Measurements from ENCODE around the gene EIF6. TPM values are rescaled to one million over a fixed set of nuclear protein-coding genes. Genes with fewer than 3 reads are reported as not detected.

EIF6 gene
- total and polyA plus RNA-seq, 9 of the 15 experiments (the other 6 are each of a cell fraction or from before 2014, with no cell fraction given) = 165 to 832 (median 229) TPM

GRCh38 chr20:35285806-35286076 is 1.2 kb upstream of the EIF6 start (continued):
- TF ChIP-seq FOXK1 (CRISPR knock-in tag; IDR thresholded peaks at IDR 0.05; ENCODE audit: borderline replicate concordance) (no peak), PCBP1 (IDR thresholded peaks at IDR 0.05; ENCODE audit: low read depth, low read length, poor library complexity, severe bottlenecking) (no peak), FIP1L1 (IDR thresholded peaks at IDR 0.05; ENCODE audit: low read depth, low read length, poor library complexity, severe bottlenecking) (no peak), ZNF23 (CRISPR knock-in tag; IDR thresholded peaks at IDR 0.05) (no peak), IRF2 (CRISPR knock-in tag; IDR thresholded peaks at IDR 0.05) (no peak), FOXK2 (conservative IDR thresholded peaks at IDR 0.05 in 1 of 2, IDR thresholded peaks at IDR 0.05 in 1 of 2; ENCODE audit: low read depth in 2 of 2) (peak; percentile 48 to 64; a peak in 1 of 4 replicates), CBFB (CRISPR knock-in tag; IDR thresholded peaks at IDR 0.05) (no peak), HNRNPL (IDR thresholded peaks at IDR 0.05; ENCODE audit: low read depth, low read length) (no peak), MXD1 (CRISPR knock-in tag; IDR thresholded peaks at IDR 0.05; ENCODE audit: borderline replicate concordance, poor library complexity, severe bottlenecking) (no peak), SETDB1 (IDR thresholded peaks at IDR 0.05; ENCODE audit: low read length) (no peak), USF2 (CRISPR knock-in tag; IDR thresholded peaks at IDR 0.05) (no peak), ZBED1 (IDR thresholded peaks at IDR 0.05) (no peak), PHB (CRISPR knock-in tag; IDR thresholded peaks at IDR 0.05) (no peak), DACH1 (IDR thresholded peaks at IDR 0.05; ENCODE audit: partially characterized antibody) (no peak), ZNF280A (IDR thresholded peaks at IDR 0.05; ENCODE audit: low read depth, partially characterized antibody) (no peak), ZNF592 (IDR thresholded peaks at IDR 0.05) (no peak), ZMIZ1 (IDR thresholded peaks at IDR 0.05; ENCODE audit: low read depth in 2 of 2, low read length in 2 of 2) (no peak)

Data from K562 (cell line).